Measurements from ENCODE around the gene ZNF544. TPM values are rescaled to one million over a fixed set of nuclear protein-coding genes. Genes with fewer than 3 reads are reported as not detected.
A peak's percentile ranks its signal among the peaks of the same experiment; 100 is the strongest.
"Not testable (repeated sequence)": the region's sequence is repeated elsewhere in the genome, so short reads cannot be mapped to it uniquely, and the experiment has no call there.

Gene ZNF544
- total and polyA plus RNA-seq, 12 donors = 19.2 to 35.0 (median 23.0) TPM

DNA sequence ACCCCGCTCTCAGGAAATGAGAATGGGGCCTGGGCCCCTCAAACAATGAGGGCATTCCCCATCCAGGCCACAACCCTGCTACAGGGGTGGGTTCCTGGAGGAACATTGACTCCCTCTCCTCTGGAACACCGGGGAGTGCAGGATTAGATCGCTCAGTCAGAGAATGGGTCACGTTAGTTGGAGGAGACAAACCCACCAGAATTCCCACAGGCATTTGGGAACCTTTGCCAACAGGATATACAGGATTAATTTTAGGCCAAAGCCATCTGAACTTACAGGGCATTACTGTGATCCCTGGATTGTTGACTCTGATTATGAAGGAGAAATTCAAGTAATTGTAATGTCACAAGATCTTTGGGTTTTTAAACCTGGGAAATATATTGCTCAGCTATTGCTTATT, 79.0 kb downstream of the ZNF544 start:
- Histone ChIP-seq H3K4me3 (no peak overlapping the region), H3K9me3 (peaks cover 0 to 7% (median 0%) of the 10 kb centered on the region in 11 donors), H3K27me3 (no peaks in the 10 kb centered on the region), H3K36me3 (peaks cover 0 to 60% (median 29%) of the 10 kb centered on the region in 9 donors), H3K27ac (no peak overlapping the region), H3K4me1 (peaks cover 3 to 28% (median 20%) of the 10 kb centered on the region in 9 donors)
- DNase-seq (no peak), ATAC-seq (no peak)
- TF ChIP-seq, protein P1, sequence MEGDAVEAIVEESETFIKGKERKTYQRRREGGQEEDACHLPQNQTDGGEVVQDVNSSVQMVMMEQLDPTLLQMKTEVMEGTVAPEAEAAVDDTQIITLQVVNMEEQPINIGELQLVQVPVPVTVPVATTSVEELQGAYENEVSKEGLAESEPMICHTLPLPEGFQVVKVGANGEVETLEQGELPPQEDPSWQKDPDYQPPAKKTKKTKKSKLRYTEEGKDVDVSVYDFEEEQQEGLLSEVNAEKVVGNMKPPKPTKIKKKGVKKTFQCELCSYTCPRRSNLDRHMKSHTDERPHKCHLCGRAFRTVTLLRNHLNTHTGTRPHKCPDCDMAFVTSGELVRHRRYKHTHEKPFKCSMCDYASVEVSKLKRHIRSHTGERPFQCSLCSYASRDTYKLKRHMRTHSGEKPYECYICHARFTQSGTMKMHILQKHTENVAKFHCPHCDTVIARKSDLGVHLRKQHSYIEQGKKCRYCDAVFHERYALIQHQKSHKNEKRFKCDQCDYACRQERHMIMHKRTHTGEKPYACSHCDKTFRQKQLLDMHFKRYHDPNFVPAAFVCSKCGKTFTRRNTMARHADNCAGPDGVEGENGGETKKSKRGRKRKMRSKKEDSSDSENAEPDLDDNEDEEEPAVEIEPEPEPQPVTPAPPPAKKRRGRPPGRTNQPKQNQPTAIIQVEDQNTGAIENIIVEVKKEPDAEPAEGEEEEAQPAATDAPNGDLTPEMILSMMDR (IDR thresholded peaks at IDR 0.05) = no peak
- 85 to 86% methylated on average over 4 of the region's 4 CpGs for WGBS, 2 donors
- intact Hi-C loops (cut with DNase I) = loop anchor here in 2 of 10 donors (10.0 kb wide), 2 partner anchors 73 to 123 kb away; partner anchors contain the start of gene ZNF274 (in 1 of the 2)

DNA sequence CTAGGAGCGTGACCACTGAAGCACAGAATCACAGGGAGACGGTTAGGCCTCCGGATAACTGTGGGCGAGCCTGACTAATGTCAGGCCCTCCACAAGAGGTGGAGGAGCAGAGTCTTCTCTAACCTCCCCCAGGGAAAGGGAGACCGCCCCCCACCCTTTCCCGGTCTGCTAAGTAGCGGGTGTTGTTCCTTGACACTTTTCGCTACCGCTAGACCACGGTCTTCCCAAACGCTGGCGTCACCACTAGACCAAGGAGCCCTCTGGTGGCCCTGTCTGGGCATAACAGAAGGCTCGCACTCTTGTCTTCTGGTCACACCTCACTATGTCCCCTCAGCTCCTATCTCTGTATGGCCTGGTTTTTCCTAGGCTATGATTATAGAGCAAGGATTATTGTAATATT, 82.0 kb downstream of the ZNF544 start:
- intact Hi-C loops (cut with DNase I) = loop anchor here in 1 of 10 donors (10.0 kb wide), 1 partner anchor 126 kb away; the partner anchor contains the start of gene ZNF274
- 39 to 48% methylated on average over 12 to 13 of the region's 13 CpGs for WGBS, 2 donors
- H3K27me3 ChIP-seq, H3K4me3 ChIP-seq, H3K27ac ChIP-seq, H3K9me3 ChIP-seq: not testable (repeated sequence)
- H3K4me1 ChIP-seq = peaks cover 3 to 27% (median 14%) of the 10 kb centered on the region in 9 donors
- DNase-seq = peak; percentile 41 to 51
- TF ChIP-seq, protein P1 (IDR thresholded peaks at IDR 0.05) = peak; percentile 22 to 71 (median 62)
- peaks cover 0 to 89% (median 53%) of the 10 kb centered on the region in 9 donors for H3K36me3 ChIP-seq
- ATAC-seq = peak in 4 of 8 donors; percentile 41 to 61 (median 53)

DNA sequence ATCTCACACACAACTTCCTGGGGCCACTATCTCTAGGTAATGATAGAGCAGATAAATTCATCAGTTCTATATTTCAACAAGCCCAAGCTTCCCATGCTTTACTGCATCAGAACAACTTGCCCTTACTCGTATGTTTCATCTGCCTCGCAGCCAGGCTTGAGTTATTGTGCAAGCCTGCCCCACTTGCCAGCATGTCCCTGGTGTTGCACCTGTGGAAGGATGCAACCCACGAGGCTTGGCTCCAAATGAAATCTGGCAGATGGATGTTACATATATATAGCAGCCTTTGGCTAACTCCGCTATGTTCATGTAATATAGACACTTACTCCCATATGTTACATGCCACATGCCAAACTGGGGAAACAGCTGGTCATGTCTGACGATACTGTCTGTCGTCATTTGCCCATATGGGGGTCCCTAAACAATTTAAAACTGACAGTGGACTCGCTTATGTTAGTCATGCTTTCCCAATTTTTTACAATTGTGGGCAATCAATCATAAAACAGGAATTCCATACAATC, 82.7 kb downstream of the ZNF544 start:
- 90 to 91% methylated on average over 7 of the region's 7 CpGs for WGBS, 2 donors
- intact Hi-C loops (cut with DNase I) = loop anchor here in 1 of 10 donors (10.0 kb wide), 1 partner anchor 127 kb away; the partner anchor contains the start of gene ZNF274
- H3K27me3 ChIP-seq = no peaks in the 10 kb centered on the region
- no peak for ATAC-seq
- H3K4me3 ChIP-seq = no peak overlapping the region
- H3K27ac ChIP-seq = no peak overlapping the region
- peaks cover 0 to 20% (median 7%) of the 10 kb centered on the region in 9 donors for H3K4me1 ChIP-seq
- H3K9me3 ChIP-seq = peaks cover 0 to 7% (median 0%) of the 10 kb centered on the region in 11 donors
- no peak for DNase-seq
- peaks cover 0 to 92% (median 53%) of the 10 kb centered on the region in 9 donors for H3K36me3 ChIP-seq
- TF ChIP-seq, protein P1 (IDR thresholded peaks at IDR 0.05) = no peak

Other genes starting within 250 kb of the ZNF544 start
- 10 to 100 TPM in 8 of 10 donors, 1 to 10 TPM in 2; 9.4 to 19.1 (median 13.4) TPM for gene ZNF606, start 226.1 kb upstream of the ZNF544 start, total RNA-seq
- 10 to 100 TPM in 1 of 2 donors, 1 to 10 TPM in 1; 4.5 to 13.5 TPM for gene ZNF606, start 226.1 kb upstream of the ZNF544 start, polyA plus RNA-seq
- under 1 TPM in 1 of 10 donors, not detected in 9; 0.32 TPM for gene ZSCAN1, start 194.9 kb upstream of the ZNF544 start, total RNA-seq
- under 1 TPM; 0.15 to 0.28 TPM for gene ZSCAN1, start 194.9 kb upstream of the ZNF544 start, polyA plus RNA-seq
- gene ZNF135, start 169.6 kb upstream of the ZNF544 start, total RNA-seq = 1 to 10 TPM; 2.9 to 5.0 (median 3.9) TPM
- gene ZNF135, start 169.6 kb upstream of the ZNF544 start, polyA plus RNA-seq = 10 to 100 TPM in 1 of 2 donors, 1 to 10 TPM in 1; 2.5 to 10.1 TPM
- 100 to 1,000 TPM in 1 of 10 donors, 10 to 100 TPM in 9; 59.3 to 101 (median 73.2) TPM for gene ZSCAN18, start 130.7 kb upstream of the ZNF544 start, total RNA-seq
- 10 to 100 TPM; 56.4 to 67.9 TPM for gene ZSCAN18, start 130.7 kb upstream of the ZNF544 start, polyA plus RNA-seq
- gene ZNF329, start 78.1 kb upstream of the ZNF544 start, total RNA-seq = 1 to 10 TPM; 6.5 to 9.7 (median 7.9) TPM
- gene ZNF329, start 78.1 kb upstream of the ZNF544 start, polyA plus RNA-seq = 1 to 10 TPM; 2.3 to 5.4 TPM
- gene ZNF274, start 45.9 kb upstream of the ZNF544 start, total RNA-seq = 10 to 100 TPM; 18.4 to 27.6 (median 22.9) TPM
- 10 to 100 TPM; 13.8 to 26.0 TPM for gene ZNF274, start 45.9 kb upstream of the ZNF544 start, polyA plus RNA-seq
- 1 to 10 TPM; 4.4 to 6.2 (median 5.6) TPM for gene ZNF8, start 50.0 kb downstream of the ZNF544 start, total RNA-seq
- gene ZNF8, start 50.0 kb downstream of the ZNF544 start, polyA plus RNA-seq = 1 to 10 TPM; 1.4 to 4.2 TPM
- 10 to 100 TPM; 14.4 to 28.7 (median 17.7) TPM for gene ERVK3-1, start 76.5 kb downstream of the ZNF544 start, total RNA-seq
- gene ERVK3-1, start 76.5 kb downstream of the ZNF544 start, polyA plus RNA-seq = 10 to 100 TPM; 28.6 to 57.5 TPM
- gene ZSCAN22, start 98.1 kb downstream of the ZNF544 start, total RNA-seq = 1 to 10 TPM; 1.2 to 2.1 (median 1.4) TPM
- gene ZSCAN22, start 98.1 kb downstream of the ZNF544 start, polyA plus RNA-seq = under 1 TPM; 0.80 to 0.87 TPM
- gene A1BG, start 124.6 kb downstream of the ZNF544 start, total RNA-seq = 1 to 10 TPM in 9 of 10 donors, under 1 TPM in 1; 0.80 to 5.5 (median 2.0) TPM
- 1 to 10 TPM; 9.6 TPM for gene A1BG, start 124.6 kb downstream of the ZNF544 start, polyA plus RNA-seq
- under 1 TPM in 9 of 10 donors, not detected in 1; 0.14 to 0.73 (median 0.30) TPM for gene ZNF497, start 133.8 kb downstream of the ZNF544 start, total RNA-seq
- under 1 TPM; 0.22 to 0.33 TPM for gene ZNF497, start 133.8 kb downstream of the ZNF544 start, polyA plus RNA-seq
- under 1 TPM; 0.11 to 0.90 (median 0.41) TPM for gene ZNF837, start 152.1 kb downstream of the ZNF544 start, total RNA-seq
- gene ZNF837, start 152.1 kb downstream of the ZNF544 start, polyA plus RNA-seq = under 1 TPM; 0.36 to 0.88 TPM
- 100 to 1,000 TPM; 360 to 610 (median 413) TPM for gene RPS5, start 158.4 kb downstream of the ZNF544 start, total RNA-seq
- 1,000 to 10,000 TPM in 1 of 2 donors, 100 to 1,000 TPM in 1; 430 to 2,053 TPM for gene RPS5, start 158.4 kb downstream of the ZNF544 start, polyA plus RNA-seq
- gene RNF225, start 166.7 kb downstream of the ZNF544 start, total RNA-seq = not detected
- not detected for gene RNF225, start 166.7 kb downstream of the ZNF544 start, polyA plus RNA-seq
- gene ZNF584, start 179.7 kb downstream of the ZNF544 start, total RNA-seq = 10 to 100 TPM; 12.7 to 20.4 (median 17.6) TPM
- gene ZNF584, start 179.7 kb downstream of the ZNF544 start, polyA plus RNA-seq = 10 to 100 TPM in 1 of 2 donors, 1 to 10 TPM in 1; 6.5 to 15.9 TPM
- 1 to 10 TPM; 3.6 to 6.7 (median 5.1) TPM for gene ZNF132, start 211.2 kb downstream of the ZNF544 start, total RNA-seq
- gene ZNF132, start 211.2 kb downstream of the ZNF544 start, polyA plus RNA-seq = 1 to 10 TPM; 1.1 to 1.3 TPM
- 1 to 10 TPM; 1.9 to 5.2 (median 3.2) TPM for gene ZNF324B, start 222.7 kb downstream of the ZNF544 start, total RNA-seq
- 1 to 10 TPM; 1.4 to 1.6 TPM for gene ZNF324B, start 222.7 kb downstream of the ZNF544 start, polyA plus RNA-seq
- 1 to 10 TPM; 3.8 to 6.1 (median 5.1) TPM for gene ZNF324, start 238.2 kb downstream of the ZNF544 start, total RNA-seq
- gene ZNF324, start 238.2 kb downstream of the ZNF544 start, polyA plus RNA-seq = 1 to 10 TPM; 2.6 to 4.0 TPM
- 1 to 10 TPM; 4.2 to 7.0 (median 5.1) TPM for gene ZNF446, start 247.4 kb downstream of the ZNF544 start, total RNA-seq
- 10 to 100 TPM in 1 of 2 donors, 1 to 10 TPM in 1; 7.1 to 11.1 TPM for gene ZNF446, start 247.4 kb downstream of the ZNF544 start, polyA plus RNA-seq

Measured in heart right ventricle (tissue), 16 donors.